Choroid plexus epithelial cell (primary cell): ENCODE data around the gene UNG.

ENCODE experiments used
- DNase-seq: peaks from one replicate; pipeline ENCODE4 v3.0.0-alpha.2; 2010; ENCODE audit warnings: low read depth
- H3K4me3 ChIP-seq: 2 replicates; pipeline ENCODE4 v1.5.1; 2011; ENCODE audit warnings: low read depth, mild to moderate bottlenecking, control low read depth, low read length, moderate library complexity
- CTCF ChIP-seq: conservative IDR thresholded peaks from 2 replicates; pipeline ENCODE4 v1.5.1; 2011; ENCODE audit warnings: low read depth, mild to moderate bottlenecking, control low read depth, inconsistent platforms, low read length, moderate library complexity

Gene UNG

GRCh38 chr12:109124878-109125648, 27.7 kb downstream of the UNG start:
- H3K4me3 ChIP-seq = no peak overlapping the region
- DNase-seq = no peak
- TF ChIP-seq CTCF = no peak

GRCh38 chr12:109125791-109126190, 28.4 kb downstream of the UNG start:
- no peak overlapping the region for H3K4me3 ChIP-seq
- TF ChIP-seq CTCF = no peak

GRCh38 chr12:109126784-109127183, 29.4 kb downstream of the UNG start:
- DNase-seq = peak; percentile 11
- TF ChIP-seq CTCF = no peak
- no peak overlapping the region for H3K4me3 ChIP-seq

More at GRCh38 chr12:109125791-109126190, 28.4 kb downstream of the UNG start:
- no peak for DNase-seq

- no peak for TF ChIP-seq CTCF
- H3K4me3 ChIP-seq = no peak overlapping the region
- DNase-seq = no peak
Observed at GRCh38 chr12:109127533-109128242, 30.3 kb downstream of the UNG start.

GRCh38 chr12:109130297-109131153, 33.1 kb downstream of the UNG start:
- TF ChIP-seq CTCF = no peak
- no peak for DNase-seq
- H3K4me3 ChIP-seq = no peak overlapping the region

GRCh38 chr12:109131154-109132050, 34.0 kb downstream of the UNG start:
- no peak for TF ChIP-seq CTCF
- DNase-seq = no peak
- H3K4me3 ChIP-seq = no peak overlapping the region
